HEK293T (cell line): ENCODE results near the gene SMIM38.

ENCODE experiments used
- ARNT ChIP-seq: fragments of 450-650 bp; IDR thresholded peaks from 2 replicates; pipeline ENCODE4 v1.6.1; 2017; ENCODE audit warnings: mild to moderate bottlenecking
- CTBP1 ChIP-seq: fragments of 450-650 bp; IDR thresholded peaks from 2 replicates; pipeline ENCODE4 v1.6.1; 2016; ENCODE audit warnings: borderline replicate concordance
- FOXA1 ChIP-seq: fragments of 450-650 bp; IDR thresholded peaks from 2 replicates; pipeline ENCODE4 v1.6.1; 2016; ENCODE audit warnings: mild to moderate bottlenecking
- NFRKB ChIP-seq: fragments of 450-650 bp; IDR thresholded peaks from 2 replicates; pipeline ENCODE4 v1.6.1; 2016; ENCODE audit warnings: mild to moderate bottlenecking, moderate library complexity
- SP1 ChIP-seq: fragments of 450-650 bp; IDR thresholded peaks from 2 replicates; pipeline ENCODE4 v1.6.1; 2017
- TARDBP ChIP-seq: fragments of 450-650 bp; IDR thresholded peaks from 2 replicates; pipeline ENCODE4 v1.6.1; 2016
- ZNF384 ChIP-seq: fragments of 450-650 bp; IDR thresholded peaks from 2 replicates; pipeline ENCODE4 v1.6.1; 2016
- TF ChIP-seq, protein P1 (sequence below): fragments of 450-650 bp; IDR thresholded peaks from 2 replicates; pipeline ENCODE4 v1.6.1; 2016

GRCh38 chr11:69125861-69126260 is 29.9 kb upstream of the SMIM38 start:
- TF ChIP-seq FOXA1 (no peak), SP1 (no peak), ZNF384 (no peak), ARNT (no peak), TARDBP (no peak), NFRKB (no peak), CTBP1 (no peak)
- TF ChIP-seq, protein P1, sequence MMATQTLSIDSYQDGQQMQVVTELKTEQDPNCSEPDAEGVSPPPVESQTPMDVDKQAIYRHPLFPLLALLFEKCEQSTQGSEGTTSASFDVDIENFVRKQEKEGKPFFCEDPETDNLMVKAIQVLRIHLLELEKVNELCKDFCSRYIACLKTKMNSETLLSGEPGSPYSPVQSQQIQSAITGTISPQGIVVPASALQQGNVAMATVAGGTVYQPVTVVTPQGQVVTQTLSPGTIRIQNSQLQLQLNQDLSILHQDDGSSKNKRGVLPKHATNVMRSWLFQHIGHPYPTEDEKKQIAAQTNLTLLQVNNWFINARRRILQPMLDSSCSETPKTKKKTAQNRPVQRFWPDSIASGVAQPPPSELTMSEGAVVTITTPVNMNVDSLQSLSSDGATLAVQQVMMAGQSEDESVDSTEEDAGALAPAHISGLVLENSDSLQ, result no peak
